Superior temporal gyrus (tissue), 1 donor: ENCODE measurements around the gene HEG1.

Experiments
- DNase-seq: peaks from one replicate; pipeline ENCODE4 v3.0.0-alpha.2; 2016; ENCODE audit errors: extremely low spot score

The HEG1 gene

GRCh38 chr3:125014570-125015179 lies 41.1 kb downstream of the HEG1 start:
- no peak for DNase-seq

DNA sequence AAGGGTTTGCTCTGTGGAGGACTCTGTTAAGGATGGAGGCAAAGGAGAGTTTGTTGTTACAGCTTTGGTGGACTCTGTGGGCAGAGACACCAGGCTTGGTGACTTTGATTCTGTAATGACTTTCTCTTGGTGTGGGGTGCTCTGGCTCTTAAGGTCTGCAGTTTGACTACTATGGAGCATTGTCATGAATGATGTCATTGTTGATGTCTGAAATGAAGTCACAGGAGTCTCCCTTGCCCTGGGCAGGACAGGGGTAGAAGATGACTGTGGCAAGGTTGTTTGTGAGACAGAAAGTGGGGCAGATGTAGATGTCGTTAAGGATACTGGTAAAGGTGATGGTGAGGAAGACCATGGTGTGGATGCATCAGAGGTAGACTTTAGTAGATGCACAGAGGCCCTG lies 42.7 kb downstream of the HEG1 start:
- no peak for DNase-seq

- no peak for DNase-seq
Observed at GRCh38 chr3:125011941-125012340, 43.9 kb downstream of the HEG1 start.

DNA sequence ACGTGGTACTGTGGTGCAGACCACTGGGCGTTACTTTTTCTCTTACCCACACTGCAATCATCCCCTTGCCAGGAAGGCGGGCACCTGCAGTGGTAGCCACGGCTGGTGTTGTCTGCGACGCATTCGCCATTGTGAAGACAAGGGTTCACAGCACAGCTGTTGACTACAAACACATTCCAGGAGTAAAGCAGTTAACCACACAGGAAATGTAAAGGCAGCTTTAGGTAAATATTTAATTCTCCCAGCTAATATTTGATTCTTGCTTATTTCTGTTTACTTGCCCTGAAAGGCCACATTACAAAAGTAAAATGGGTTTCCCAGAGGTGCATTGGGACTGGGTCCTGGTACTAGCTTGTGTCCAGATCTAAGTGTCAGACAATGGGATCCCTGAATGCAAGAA lies 45.4 kb downstream of the HEG1 start:
- no peak for DNase-seq

GRCh38 chr3:125008766-125009165 lies 47.0 kb downstream of the HEG1 start:
- DNase-seq, result no peak

GRCh38 chr3:125006291-125006731 lies 49.5 kb downstream of the HEG1 start:
- peak; percentile 42 for DNase-seq

- no peak for DNase-seq
Observed at GRCh38 chr3:125005676-125006075, 50.1 kb downstream of the HEG1 start.

- no peak for DNase-seq
Observed at GRCh38 chr3:125005222-125005621, 50.6 kb downstream of the HEG1 start.

DNA sequence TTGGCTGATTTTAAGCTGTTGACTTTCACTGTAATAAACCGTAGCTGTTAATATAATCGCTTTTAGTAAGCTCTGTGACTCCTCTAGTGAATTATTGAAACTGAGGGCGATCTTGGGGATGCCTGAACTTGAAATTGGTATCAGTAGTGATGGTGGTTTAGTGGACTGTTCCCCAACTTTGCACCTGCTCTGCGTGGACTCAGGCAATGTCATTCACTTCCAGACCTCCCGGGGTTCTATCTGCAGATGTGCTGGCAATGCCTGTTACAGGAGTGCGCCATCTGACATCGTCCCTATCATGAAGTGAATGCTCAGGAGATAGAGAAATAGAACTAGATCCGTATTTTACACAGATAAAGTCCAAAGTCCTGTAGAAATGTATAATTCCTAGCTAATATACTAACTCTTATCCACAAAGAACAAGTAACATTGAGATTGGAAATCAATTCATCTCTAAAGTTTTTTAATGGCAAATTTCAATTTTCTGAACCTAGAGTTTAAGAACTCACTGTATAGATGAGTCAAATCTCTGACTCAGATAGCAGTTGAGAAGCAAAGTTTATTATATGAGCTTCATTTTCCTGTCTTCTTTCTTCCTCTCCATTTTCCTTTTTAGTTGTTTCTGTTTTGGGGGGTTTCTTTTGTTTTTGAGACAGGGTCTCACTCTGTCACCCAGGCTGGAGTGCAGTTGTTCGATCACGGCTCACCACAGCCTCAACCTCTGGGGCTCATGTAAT lies 51.8 kb downstream of the HEG1 start:
- DNase-seq, result no peak

- DNase-seq, result no peak
Observed at GRCh38 chr3:125003369-125003853, 52.4 kb downstream of the HEG1 start.

- peak; percentile 26 for DNase-seq
Observed at GRCh38 chr3:125002414-125003368, 53.1 kb downstream of the HEG1 start.

- no peak for DNase-seq
Observed at GRCh38 chr3:125001557-125002413, 54.0 kb downstream of the HEG1 start.

DNA sequence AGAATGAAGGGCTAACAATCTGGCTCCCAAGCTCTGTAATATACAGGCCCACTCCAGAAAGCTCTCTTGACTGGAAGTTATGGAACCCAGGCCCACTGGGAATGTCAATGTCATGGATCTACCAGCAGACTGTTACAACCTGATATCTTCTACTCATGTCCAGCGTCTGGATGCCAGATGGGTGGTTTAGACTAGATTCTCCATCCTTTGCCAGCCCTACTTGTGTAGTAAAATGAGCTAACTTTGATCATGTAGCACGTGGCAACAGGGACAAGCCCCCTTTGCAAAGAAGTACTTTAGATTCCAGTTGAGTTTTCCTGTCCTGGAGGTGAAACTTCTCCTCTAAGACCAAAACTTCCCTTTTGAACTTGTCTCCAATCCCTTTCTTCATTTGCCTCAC lies 55.1 kb downstream of the HEG1 start:
- DNase-seq, result no peak

GRCh38 chr3:124999897-125000435 lies 55.8 kb downstream of the HEG1 start:
- no peak for DNase-seq

- no peak for DNase-seq
Observed at GRCh38 chr3:124999317-124999716, 56.5 kb downstream of the HEG1 start.

GRCh38 chr3:124998247-124998630 lies 57.6 kb downstream of the HEG1 start:
- no peak for DNase-seq

DNA sequence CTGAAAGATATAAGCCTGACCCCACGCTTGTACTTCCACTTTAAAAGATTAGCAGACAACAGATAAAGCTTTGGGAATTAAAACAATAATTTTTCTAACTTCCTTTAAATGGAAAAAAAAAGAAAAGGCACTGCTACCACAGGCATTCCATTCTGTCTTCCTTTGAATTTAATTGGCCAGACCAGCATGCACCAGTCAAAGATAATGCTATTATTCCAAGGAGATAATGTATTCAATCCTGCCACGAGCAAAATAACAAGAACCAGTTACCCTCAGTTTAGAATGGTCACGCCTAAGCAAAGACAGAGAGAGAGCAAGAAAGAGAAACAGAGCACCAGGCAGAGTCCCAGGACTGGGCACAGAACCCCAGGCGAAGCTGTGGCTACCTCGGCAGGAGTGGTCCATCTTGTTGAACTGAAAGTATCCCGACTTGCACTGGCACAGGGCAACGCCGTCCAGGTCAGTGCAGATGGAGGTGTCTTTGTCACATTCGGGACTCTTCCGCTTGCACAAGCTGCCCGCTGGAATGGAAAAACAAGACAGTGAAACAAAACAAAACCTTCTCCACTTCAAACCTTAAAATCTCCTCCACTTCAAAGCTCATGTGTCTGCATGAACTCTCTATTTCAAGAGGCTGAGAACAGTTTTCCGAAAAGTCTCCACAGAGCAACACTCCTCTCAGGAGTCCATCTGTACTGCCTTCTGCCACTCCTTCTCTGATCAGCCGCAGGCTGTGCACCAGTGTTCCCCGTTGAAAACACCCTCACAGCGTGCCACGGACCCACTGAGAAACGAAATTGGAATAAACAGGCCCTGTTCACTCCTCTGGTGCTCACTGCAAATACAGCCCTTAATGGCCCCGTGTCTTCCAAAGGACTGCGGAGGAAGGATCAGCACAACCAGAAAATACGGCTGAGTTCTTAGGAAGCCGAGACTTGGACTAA lies 58.2 kb downstream of the HEG1 start:
- peak; percentile 29 for DNase-seq

GRCh38 chr3:124995460-124995994 lies 60.3 kb downstream of the HEG1 start:
- peak; percentile 91 for DNase-seq

DNA sequence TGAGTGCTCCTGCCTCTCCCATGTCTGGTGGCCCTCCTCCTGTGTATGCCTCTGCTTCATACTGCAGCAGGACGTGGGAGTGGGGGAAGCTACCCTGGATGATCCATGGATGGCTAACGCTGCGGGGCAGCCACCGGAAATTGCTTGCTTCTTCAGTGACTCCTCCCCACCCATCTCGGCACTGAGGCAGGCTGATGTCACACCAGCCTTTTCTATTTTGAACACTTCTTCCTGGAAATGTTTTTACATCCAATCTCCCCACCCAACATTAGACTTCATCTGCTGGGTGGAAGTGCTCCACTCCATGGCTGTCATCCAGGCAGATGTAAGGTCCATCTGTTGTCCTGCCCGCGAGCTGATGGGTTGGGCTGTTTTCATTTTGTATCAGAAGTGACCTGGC lies 62.3 kb downstream of the HEG1 start:
- DNase-seq, result no peak

GRCh38 chr3:124992041-124992440 lies 63.8 kb downstream of the HEG1 start:
- DNase-seq, result no peak
